IPS-11a (cell line): Measurements from ENCODE around the gene SPACA1.

ENCODE experiments used
- H3K4me3 ChIP-seq: one replicate; pipeline ENCODE4 v1.5.1; 2013; ENCODE audit warnings: low read depth, low read length, control low read depth

Gene SPACA1

DNA sequence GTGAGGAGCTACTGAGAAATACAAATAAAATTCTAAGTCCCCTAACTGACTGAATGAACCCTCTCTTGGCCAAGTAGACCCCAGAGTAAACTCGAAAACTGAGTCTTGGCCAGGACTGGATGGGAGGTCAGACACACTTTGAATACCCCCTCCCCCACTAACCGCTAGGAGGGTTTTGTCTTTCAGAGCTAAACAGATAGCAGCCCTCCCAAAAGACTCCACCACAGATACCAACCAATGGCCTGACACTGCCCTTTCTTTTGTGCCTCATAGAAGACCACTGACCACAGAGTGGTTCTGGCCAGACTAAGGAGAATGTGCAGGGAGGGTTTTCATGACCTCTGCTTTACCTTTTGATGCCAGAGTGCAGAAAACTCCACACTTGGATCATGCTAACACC, 42.1 kb downstream of the SPACA1 start:
- H3K4me3 ChIP-seq = no peak overlapping the region

GRCh38 chr6:88105741-88106340, 58.2 kb downstream of the SPACA1 start:
- no peak overlapping the region for H3K4me3 ChIP-seq

DNA sequence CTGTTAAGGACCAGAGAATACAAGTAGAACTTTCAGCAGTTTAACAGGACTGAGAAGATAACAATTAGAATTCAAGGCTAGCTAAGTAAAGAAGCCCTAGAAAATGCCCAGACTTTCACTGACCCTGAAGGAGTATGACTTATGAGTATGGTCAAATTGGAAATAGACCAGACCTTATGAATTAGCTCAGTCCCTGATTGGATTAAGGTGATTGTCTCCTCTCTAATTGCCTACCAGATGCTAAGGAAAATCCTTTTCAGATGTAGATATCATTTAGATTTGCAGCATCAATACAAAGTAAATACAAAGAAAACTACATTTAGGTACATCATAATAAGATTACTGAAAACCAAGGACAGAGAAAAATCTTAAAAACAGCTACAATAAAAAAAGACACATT, 59.6 kb downstream of the SPACA1 start:
- H3K4me3 ChIP-seq = no peak overlapping the region

GRCh38 chr6:88111991-88112390, 64.3 kb downstream of the SPACA1 start:
- H3K4me3 ChIP-seq = no peak overlapping the region

GRCh38 chr6:88114838-88115237, 67.2 kb downstream of the SPACA1 start:
- no peak overlapping the region for H3K4me3 ChIP-seq

DNA sequence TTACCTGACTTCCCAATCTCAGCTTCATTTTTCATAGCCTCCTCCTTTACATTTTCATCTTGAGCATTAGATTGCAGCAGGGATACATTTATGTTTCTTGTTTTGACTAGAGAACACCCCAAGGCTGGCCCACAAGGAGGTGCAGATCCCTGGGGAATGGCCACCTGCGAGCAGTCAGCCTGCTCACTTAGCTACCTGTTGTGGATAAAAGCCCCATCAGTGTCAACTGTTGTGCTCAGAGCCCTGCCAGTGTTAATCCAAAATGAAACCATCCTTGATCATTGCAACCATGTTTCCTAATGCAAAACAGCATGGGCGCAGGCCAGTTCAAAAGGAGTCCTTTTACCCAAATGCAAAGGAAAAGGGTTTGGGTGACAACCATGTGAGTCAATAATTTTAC, 67.7 kb downstream of the SPACA1 start:
- H3K4me3 ChIP-seq = no peak overlapping the region

- H3K4me3 ChIP-seq = no peak overlapping the region
These were observed 68.6 kb downstream of the SPACA1 start for GRCh38 chr6:88116276-88116675.
